GM21515 (cell line): ENCODE results near the gene KLHL30.

Source experiments
- ATAC-seq: cut with Tn5 transposase; IDR thresholded peaks from one replicate; pipeline ENCODE4 v1.9.1; 2021; ENCODE audit not compliant: unreplicated experiment

Gene KLHL30

DNA sequence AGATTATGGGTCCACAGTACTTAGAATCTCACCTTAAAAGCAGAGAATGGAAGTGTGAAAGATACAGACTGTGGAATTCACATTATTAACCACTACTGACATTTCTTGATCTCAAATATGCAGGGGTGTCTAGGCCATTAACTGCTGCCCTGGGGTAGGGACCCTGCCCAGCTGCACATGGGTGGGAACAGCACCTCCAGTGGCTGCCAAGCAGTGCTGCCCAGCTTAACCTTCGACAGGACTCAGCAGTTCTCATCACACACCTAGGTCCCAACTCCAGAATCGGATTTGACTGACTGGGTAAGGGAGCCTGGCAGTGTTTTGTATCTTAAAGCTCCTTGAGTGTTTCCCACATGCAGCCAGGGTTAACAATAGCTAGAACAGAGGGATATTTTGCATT is 35.2 kb downstream of the KLHL30 start:
- no peak for ATAC-seq

DNA sequence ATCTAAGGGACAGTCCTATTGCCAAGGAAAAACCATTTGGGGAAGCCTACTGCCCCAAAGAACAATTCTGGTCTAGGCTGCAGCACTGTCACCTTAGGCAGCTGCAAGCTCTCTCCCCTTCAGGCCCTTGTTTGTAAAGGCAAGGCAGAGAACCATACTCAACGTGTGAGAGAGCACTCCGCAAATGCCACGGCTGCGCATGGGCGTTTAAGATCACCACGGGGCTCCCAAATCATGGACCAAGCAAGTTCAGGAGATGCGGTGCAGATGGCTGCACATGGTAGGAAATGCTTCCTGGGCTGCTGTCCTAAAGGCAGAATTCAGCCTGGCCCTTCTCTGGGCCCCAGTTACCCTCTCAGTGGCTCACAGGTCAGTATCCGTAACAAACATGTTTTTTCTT is 35.8 kb downstream of the KLHL30 start:
- ATAC-seq = no peak

DNA sequence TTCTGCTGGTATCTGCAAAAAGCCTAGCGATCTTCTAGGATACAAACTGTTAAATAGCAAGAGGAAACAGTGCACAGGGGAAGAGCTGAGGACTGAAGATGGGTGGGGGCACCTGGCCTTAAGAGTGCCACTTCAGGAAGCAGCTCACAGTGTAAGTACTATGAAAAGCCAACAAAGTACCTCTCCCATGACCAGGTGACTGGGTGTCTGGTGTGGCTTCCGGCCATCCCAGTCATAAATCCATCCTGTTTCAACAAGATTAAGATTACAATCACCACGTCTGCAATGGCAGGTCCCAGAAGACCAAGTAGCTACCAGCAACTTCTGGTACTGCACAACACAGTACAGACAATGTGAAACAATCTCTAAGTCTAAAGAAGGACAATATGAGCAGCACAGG is 36.2 kb downstream of the KLHL30 start:
- ATAC-seq = no peak

DNA sequence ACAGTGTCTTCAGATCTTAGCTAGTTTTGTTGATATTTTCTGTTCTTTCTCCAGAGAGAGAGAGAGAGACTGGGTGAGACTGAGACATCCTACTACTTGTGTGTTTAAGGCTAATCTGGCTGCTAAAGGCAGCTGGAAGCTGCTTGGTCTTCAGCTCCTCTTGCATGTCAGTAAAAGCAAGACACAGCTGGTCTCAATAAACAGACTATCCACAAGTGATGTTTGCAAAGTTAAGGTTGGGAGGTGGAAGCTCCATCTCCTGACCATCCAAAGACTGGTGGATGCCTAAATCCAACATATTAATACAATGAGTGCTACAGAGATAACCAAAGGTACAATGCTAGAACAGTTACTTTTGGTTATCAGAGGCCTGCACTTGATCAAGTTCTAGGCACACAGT is 38.1 kb downstream of the KLHL30 start:
- ATAC-seq = no peak

DNA sequence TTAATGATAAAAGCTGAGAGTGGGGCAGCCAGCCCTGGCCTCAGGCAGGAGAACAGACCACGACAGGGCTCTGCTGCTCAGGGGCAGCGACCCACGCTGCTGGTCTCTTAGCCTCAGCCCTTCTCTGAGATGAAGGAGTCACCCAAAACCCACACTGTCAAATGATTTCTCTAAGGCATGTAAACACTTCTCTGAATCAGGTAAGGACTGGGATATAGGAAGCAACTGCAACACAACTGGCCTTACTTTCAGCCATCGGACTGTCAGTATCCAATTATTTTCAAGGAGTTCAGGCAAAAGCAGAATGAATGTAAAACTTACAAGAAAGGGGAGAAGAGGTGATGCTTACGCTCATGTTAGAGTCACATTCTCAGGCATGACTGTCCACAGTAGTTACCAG is 42.1 kb downstream of the KLHL30 start:
- ATAC-seq = no peak

DNA sequence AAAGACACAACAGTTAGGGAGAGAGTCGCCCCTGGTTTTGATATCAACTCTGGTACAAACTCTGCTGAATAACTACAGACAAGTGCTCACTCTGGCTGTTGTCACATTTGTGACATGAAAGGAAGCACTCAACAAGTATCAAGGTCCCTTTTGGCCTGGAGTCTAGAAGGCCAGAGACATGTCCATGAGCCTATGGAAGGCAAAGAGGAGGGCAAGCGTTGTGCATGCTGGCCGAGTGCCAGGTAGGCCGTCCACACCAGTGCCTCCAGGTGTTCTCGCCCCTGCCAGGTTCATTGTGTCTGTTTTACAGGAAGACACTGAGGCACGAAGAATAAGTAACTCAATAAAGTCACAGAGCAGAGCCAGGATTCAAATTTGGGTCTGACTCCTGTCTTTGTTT is 43.9 kb downstream of the KLHL30 start:
- no peak for ATAC-seq

DNA sequence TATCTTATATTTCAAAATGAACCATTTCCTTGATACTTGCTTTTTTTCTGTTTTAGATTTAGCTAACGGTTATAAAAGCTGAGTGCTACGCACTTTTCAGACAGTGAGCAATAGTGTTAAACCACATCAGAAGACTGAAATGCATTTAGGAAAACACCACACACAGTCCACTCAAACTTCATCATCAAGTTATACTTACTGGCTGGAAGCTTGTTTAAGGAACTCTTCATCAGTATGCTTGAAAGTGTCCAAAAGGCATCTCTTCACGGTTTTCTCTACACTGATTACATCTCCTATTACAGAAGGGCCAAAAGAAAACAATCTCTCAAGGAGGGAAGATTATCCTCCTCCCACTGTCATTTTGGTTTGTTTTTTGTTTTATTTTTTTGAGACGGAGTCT is 45.4 kb downstream of the KLHL30 start:
- ATAC-seq = no peak

DNA sequence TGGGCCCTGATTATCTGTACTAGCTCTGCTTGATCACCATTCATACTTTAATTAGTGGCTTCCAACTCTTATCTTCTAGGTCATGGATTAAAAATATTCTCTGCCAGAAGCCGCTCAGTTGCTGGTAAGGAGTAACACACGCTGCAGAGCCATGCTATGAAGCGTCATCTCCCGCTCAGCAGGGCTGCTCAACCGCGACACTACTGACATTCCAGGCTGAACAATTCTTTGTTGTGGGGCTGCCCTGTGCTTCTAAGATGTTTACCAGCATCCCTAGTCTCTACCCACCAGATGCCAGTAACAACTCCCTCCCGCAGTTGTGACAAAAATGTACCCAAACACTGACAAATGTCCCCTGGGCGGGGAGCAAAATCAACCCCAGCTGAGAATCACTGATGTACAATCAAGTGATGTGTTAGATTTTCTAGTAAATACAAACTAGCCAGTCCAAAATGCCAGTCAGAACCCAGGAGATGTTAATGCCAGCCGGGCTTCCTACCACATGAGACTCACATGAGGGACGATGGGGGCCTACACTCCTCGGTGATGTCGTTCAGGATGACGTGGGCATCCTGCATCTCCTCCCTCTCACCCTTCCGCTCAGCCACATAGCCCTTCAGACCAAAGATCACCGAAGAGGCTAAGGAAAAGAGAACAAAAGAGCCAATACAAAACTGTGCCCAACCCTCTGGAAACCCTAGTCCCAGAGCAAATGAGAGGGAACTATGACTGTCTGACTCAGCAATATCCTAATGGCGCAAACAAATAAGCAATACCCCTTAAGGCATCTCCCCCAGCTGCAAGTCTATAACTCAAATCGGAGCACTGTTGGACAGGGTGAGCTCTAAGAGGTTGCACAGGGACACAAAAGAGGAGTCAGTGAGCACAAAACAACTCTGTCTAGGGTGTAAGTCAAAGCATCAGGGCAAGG is 49.4 kb downstream of the KLHL30 start:
- ATAC-seq = no peak

DNA sequence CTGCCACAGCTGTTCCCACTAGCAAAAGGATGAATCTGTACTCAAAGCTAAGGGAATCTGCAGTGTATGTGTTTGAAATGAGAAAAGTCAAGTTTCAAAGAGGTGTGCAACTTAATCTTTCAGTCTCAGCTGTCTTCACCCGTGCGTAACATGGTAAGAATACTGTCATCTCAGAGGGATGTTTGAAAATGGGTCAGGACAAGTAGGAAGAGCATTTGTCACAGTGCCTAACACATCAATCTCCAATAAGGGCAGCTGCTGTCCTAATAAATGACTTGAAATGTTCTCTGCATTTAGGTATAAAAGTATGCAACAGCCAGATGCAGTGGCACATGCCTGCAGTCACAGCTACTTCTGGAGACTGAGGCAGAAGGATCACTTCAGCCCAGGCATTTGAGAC is 52.0 kb downstream of the KLHL30 start:
- ATAC-seq = no peak
